ENCODE results near the gene OSCP1. TPM values are rescaled to one million over a fixed set of nuclear protein-coding genes. Genes with fewer than 3 reads are reported as not detected.
"Not testable (repeated sequence)": the region's sequence is repeated elsewhere in the genome, so short reads cannot be mapped to it uniquely, and the experiment has no call there.

Gene OSCP1
- total RNA-seq, 1 donor from 2014 or later, result 5.2 TPM

- H3K27ac ChIP-seq, result no peak overlapping the region
- no peak overlapping the region for H3K4me3 ChIP-seq
These were observed 37.7 kb upstream of the OSCP1 start for GRCh38 chr1:36487906-36488305.

GRCh38 chr1:36487336-36487725 lies 37.1 kb upstream of the OSCP1 start:
- H3K9me3 ChIP-seq; intact Hi-C loops (cut with DNase I); H3K27ac ChIP-seq; H3K27me3 ChIP-seq; H3K36me3 ChIP-seq; DNase-seq (ENCODE audit: extremely low spot score in 2 of 2); H3K4me3 ChIP-seq; H3K4me1 ChIP-seq: not testable (repeated sequence)

More at GRCh38 chr1:36487906-36488305, 37.7 kb upstream of the OSCP1 start:
- TF ChIP-seq CTCF (IDR thresholded peaks at IDR 0.05) (no peak), POLR2AphosphoS5 (IDR thresholded peaks at IDR 0.05; ENCODE audit: insufficient read depth in 1 of 2, low read depth in 1 of 2) (no peak), POLR2A (IDR thresholded peaks at IDR 0.05) (no peak)
- no peak for DNase-seq (ENCODE audit: extremely low spot score in 2 of 2)
- H3K36me3 ChIP-seq, result no peaks in the 10 kb centered on the region
- H3K9me3 ChIP-seq, result no peaks in the 10 kb centered on the region
- H3K4me1 ChIP-seq, result no peaks in the 10 kb centered on the region
- no peaks in the 10 kb centered on the region for H3K27me3 ChIP-seq
- intact Hi-C loops (cut with DNase I), result no loop called here

DNA sequence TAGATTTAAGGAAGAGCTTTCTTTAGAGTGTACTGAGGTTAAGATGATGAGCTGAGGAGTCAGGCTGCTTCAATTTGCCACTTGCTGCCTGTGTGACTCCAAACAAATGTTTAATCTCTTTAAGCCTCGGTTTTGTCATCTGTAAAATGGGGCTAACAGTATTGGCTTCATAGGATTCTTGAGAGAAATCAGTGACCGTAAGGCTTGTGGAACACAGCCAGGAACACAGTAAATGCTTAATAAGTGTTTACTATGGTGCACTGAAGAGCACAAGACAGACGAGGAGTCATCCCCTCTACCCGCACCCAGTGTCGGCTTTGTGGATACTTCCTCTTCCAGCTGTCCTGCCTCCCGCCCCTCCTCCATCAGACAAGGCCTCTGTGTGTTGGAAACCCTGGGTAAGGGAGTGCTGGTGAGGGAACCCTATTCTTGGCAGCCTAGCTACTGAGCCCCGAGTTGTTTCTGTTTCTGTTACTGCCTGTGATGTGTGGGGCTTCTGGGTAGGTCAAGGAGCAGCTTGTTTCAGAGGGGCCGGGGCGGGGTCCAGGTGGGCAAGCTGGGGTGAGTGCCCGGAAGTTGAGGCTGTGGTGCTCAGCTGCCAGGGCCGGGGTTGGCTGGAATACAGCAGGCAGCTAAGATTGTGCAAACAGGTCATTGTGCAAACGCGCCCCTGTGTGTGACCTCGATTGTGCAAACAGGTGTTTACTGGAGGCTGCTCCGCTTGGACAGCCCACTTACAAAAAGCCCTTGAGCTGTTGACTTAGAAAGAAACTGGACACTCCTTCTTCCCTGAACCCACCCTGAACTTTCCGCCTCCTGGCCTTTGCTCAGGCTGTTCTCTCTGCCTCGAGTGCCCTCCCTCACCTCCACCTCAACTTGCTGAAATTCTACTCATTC lies 36.4 kb upstream of the OSCP1 start:
- DNase-seq (ENCODE audit: extremely low spot score in 2 of 2), result no peak
- Histone ChIP-seq H3K27me3 (no peaks in the 10 kb centered on the region), H3K9me3 (no peaks in the 10 kb centered on the region), H3K4me3 (no peak overlapping the region), H3K4me1 (no peaks in the 10 kb centered on the region), H3K27ac (no peak overlapping the region), H3K36me3 (no peaks in the 10 kb centered on the region)
- no peak for TF ChIP-seq POLR2AphosphoS5 (IDR thresholded peaks at IDR 0.05; ENCODE audit: insufficient read depth in 1 of 2, low read depth in 1 of 2)
- no peak for TF ChIP-seq CTCF (IDR thresholded peaks at IDR 0.05)
- no peak for TF ChIP-seq POLR2A (IDR thresholded peaks at IDR 0.05)
- intact Hi-C loops (cut with DNase I), result no loop called here

DNA sequence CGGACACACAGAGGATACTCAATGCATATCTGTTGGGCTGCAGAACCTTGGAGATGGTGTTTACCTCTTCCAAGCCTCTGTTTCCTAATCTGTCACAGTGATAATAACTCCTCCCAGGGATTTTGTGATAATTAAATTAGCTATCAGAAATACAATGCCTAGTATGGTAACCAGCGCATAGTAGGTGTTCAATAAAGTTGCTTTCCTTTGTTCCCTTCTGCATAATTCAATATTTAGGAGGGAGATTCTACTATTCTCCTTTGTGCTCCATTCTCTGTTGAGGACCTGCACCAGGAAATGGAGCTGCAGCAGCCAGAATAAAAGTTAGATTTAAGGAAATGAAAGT lies 35.8 kb upstream of the OSCP1 start:
- H3K27ac ChIP-seq, result no peak overlapping the region
- H3K4me3 ChIP-seq, result no peak overlapping the region
- H3K9me3 ChIP-seq, result no peaks in the 10 kb centered on the region
- H3K4me1 ChIP-seq, result no peaks in the 10 kb centered on the region
- no peaks in the 10 kb centered on the region for H3K36me3 ChIP-seq
- intact Hi-C loops (cut with DNase I), result no loop called here
- H3K27me3 ChIP-seq, result no peaks in the 10 kb centered on the region
- no peak for DNase-seq (ENCODE audit: extremely low spot score in 2 of 2)
- TF ChIP-seq CTCF (IDR thresholded peaks at IDR 0.05), result no peak
- no peak for TF ChIP-seq POLR2A (IDR thresholded peaks at IDR 0.05)
- no peak for TF ChIP-seq POLR2AphosphoS5 (IDR thresholded peaks at IDR 0.05; ENCODE audit: insufficient read depth in 1 of 2, low read depth in 1 of 2)

- H3K9me3 ChIP-seq, result no peaks in the 10 kb centered on the region
- no peaks in the 10 kb centered on the region for H3K4me1 ChIP-seq
- H3K27me3 ChIP-seq, result no peaks in the 10 kb centered on the region
- TF ChIP-seq POLR2AphosphoS5 (IDR thresholded peaks at IDR 0.05; ENCODE audit: insufficient read depth in 1 of 2, low read depth in 1 of 2) (no peak), POLR2A (IDR thresholded peaks at IDR 0.05) (no peak), CTCF (IDR thresholded peaks at IDR 0.05) (no peak)
- DNase-seq (ENCODE audit: extremely low spot score in 2 of 2), result no peak
- no peaks in the 10 kb centered on the region for H3K36me3 ChIP-seq
- no peak overlapping the region for H3K4me3 ChIP-seq
- intact Hi-C loops (cut with DNase I), result no loop called here
- H3K27ac ChIP-seq, result no peak overlapping the region
These were observed 33.8 kb upstream of the OSCP1 start for GRCh38 chr1:36484099-36484498.

Data from vagina (tissue), 2 donors.